IMR-90 (cell line): ENCODE data around the gene LPCAT2. TPM values are rescaled to one million over a fixed set of nuclear protein-coding genes. Genes with fewer than 3 reads are reported as not detected.

Experiments used
- ATAC-seq: fragments of 200-7000 bp; cut with Tn5 transposase; 2 replicates; pipeline ENCODE4 v1.9.1; 2020; ENCODE audit warnings: low read depth, mild to moderate bottlenecking, moderate library complexity
- BruUV-seq: library from RNA; stranded (reverse); fragments of 400-500 nt; replicated peaks from 2 replicates; lab custom pipeline; 2021; lab: Mats Ljungman, UMichigan
- CTCF ChIA-PET: fragments of 300-600 bp; formaldehyde crosslinking; extraction: SDS; loops from one replicate; lab custom pipeline; 2021; ENCODE audit warnings: antibody characterized with exemption; lab: Yijun Ruan, JAX
- POLR2A ChIA-PET: fragments of 300-600 bp; sonication (Branson Sonifier 250); formaldehyde crosslinking; loops from one replicate; lab custom pipeline; 2022; ENCODE audit warnings: antibody characterized with exemption; ENCODE audit not compliant: unreplicated experiment; lab: Charles Lee
- DNase-seq: peaks from one replicate; pipeline ENCODE4 v3.0.0; 2013
- H2AFZ ChIP-seq: replicated peaks from 2 replicates; pipeline ENCODE3; 2013; ENCODE audit warnings: low read length, mild to moderate bottlenecking; ENCODE audit not compliant: poor library complexity
- H2AK5ac ChIP-seq: 2 replicates; pipeline ENCODE4 v1.6.1; 2013; ENCODE audit warnings: low read depth, low read length, inconsistent platforms
- H2AK9ac ChIP-seq: replicated peaks from 2 replicates; pipeline ENCODE3; 2013; ENCODE audit warnings: mild to moderate bottlenecking, low read depth, low read length, moderate library complexity; ENCODE audit not compliant: poor library complexity
- H2BK120ac ChIP-seq: 2 replicates; pipeline ENCODE4 v1.6.1; 2013; ENCODE audit warnings: low read depth, low read length, inconsistent platforms
- H2BK15ac ChIP-seq: 3 replicates; pipeline ENCODE4 v1.6.1; 2013; ENCODE audit warnings: low read depth, low read length, inconsistent platforms
- H2BK20ac ChIP-seq: 2 replicates; pipeline ENCODE4 v1.6.1; 2013; ENCODE audit warnings: low read depth, mild to moderate bottlenecking, inconsistent platforms, low read length, moderate library complexity
- H2BK5ac ChIP-seq: 2 replicates; pipeline ENCODE4 v1.6.1; 2013; ENCODE audit warnings: mild to moderate bottlenecking, low read depth, low read length, inconsistent platforms; ENCODE audit not compliant: poor library complexity, severe bottlenecking
- H3K14ac ChIP-seq: replicated peaks from 2 replicates; pipeline ENCODE4 v1.6.1; 2013; ENCODE audit warnings: low read depth, low read length, inconsistent platforms
- H3K18ac ChIP-seq: 2 replicates; pipeline ENCODE4 v1.6.1; 2013; ENCODE audit warnings: low read depth, low read length, control low read depth
- H3K23ac ChIP-seq: 2 replicates; pipeline ENCODE4 v1.6.1; 2013; ENCODE audit warnings: low read depth, low read length, inconsistent platforms
- H3K27ac ChIP-seq: 2 replicates; pipeline ENCODE4 v1.5.1; 2013; ENCODE audit warnings: mild to moderate bottlenecking, control low read depth, low read length; ENCODE audit not compliant: insufficient read depth
- H3K27me3 ChIP-seq: 2 replicates; pipeline ENCODE4 v1.6.1; 2013; ENCODE audit warnings: low read length; ENCODE audit not compliant: control insufficient read depth, insufficient read depth
- H3K36me3 ChIP-seq: 2 replicates; pipeline ENCODE4 v1.6.1; 2013; ENCODE audit warnings: low read length, mixed read lengths; ENCODE audit not compliant: control insufficient read depth, insufficient read depth
- H3K4ac ChIP-seq: 2 replicates; pipeline ENCODE4 v1.6.1; 2013; ENCODE audit warnings: low read depth, low read length, inconsistent platforms
- H3K4me1 ChIP-seq: 2 replicates; pipeline ENCODE4 v1.6.1; 2013; ENCODE audit warnings: low read length, mixed read lengths; ENCODE audit not compliant: control insufficient read depth, insufficient read depth
- H3K4me2 ChIP-seq: 2 replicates; pipeline ENCODE4 v1.6.1; 2013; ENCODE audit warnings: low read depth, mild to moderate bottlenecking, control low read depth, low read length, moderate library complexity
- H3K4me3 ChIP-seq: 2 replicates; pipeline ENCODE4 v1.5.1; 2013; ENCODE audit warnings: low read depth, mild to moderate bottlenecking, control low read depth, low read length, moderate library complexity; ENCODE audit not compliant: insufficient read depth
- H3K56ac ChIP-seq: 2 replicates; pipeline ENCODE4 v1.6.1; 2013; ENCODE audit warnings: low read length, inconsistent platforms; ENCODE audit not compliant: insufficient read depth; ENCODE audit errors: extremely low read depth
- H3K79me1 ChIP-seq, 2 experiments: 2 replicates each; pipeline ENCODE4 v1.6.1; 2013; ENCODE audit warnings: low read length in 2 of 2, inconsistent platforms in 1 of 2, low read depth in 1 of 2
- H3K9ac ChIP-seq: 2 replicates; pipeline ENCODE4 v1.6.1; 2013; ENCODE audit warnings: low read depth, low read length, control low read depth
- H3K9me1 ChIP-seq: 2 replicates; pipeline ENCODE4 v1.6.1; 2013; ENCODE audit warnings: low read length, inconsistent platforms; ENCODE audit not compliant: insufficient read depth
- H3K9me3 ChIP-seq: 2 replicates; pipeline ENCODE4 v1.6.1; 2013; ENCODE audit warnings: low read length; ENCODE audit not compliant: control insufficient read depth, insufficient read depth
- H4K20me1 ChIP-seq: 2 replicates; pipeline ENCODE4 v1.6.1; 2013; ENCODE audit warnings: low read length, inconsistent platforms; ENCODE audit not compliant: insufficient read depth
- H4K5ac ChIP-seq: 2 replicates; pipeline ENCODE4 v1.6.1; 2013; ENCODE audit warnings: mild to moderate bottlenecking, low read depth, low read length, control low read depth
- H4K8ac ChIP-seq, 2 experiments: 2 replicates each; pipeline ENCODE4 v1.6.1; 2013; ENCODE audit warnings: low read depth in 2 of 2, low read length in 2 of 2, control low read depth in 1 of 2, inconsistent platforms in 1 of 2
- H4K91ac ChIP-seq: 2 replicates; pipeline ENCODE4 v1.6.1; 2013; ENCODE audit warnings: low read depth, low read length, inconsistent platforms; ENCODE audit not compliant: insufficient read depth
- BHLHE40 ChIP-seq: fragments of 150-350 bp; IDR thresholded peaks from 2 replicates; pipeline ENCODE4 v1.6.1; 2016; ENCODE audit warnings: mild to moderate bottlenecking, low read depth, low read length
- CEBPB ChIP-seq: IDR thresholded peaks from 2 replicates; pipeline ENCODE4 v1.6.1; 2012; ENCODE audit warnings: low read depth, low read length, improper control_type of control experiment
- CHD1 ChIP-seq: IDR thresholded peaks from 2 replicates; pipeline ENCODE4 v1.6.1; 2012; ENCODE audit warnings: low read depth, low read length, improper control_type of control experiment
- CTCF ChIP-seq: conservative IDR thresholded peaks from 2 replicates; pipeline ENCODE4 v1.5.1; 2012; ENCODE audit warnings: mild to moderate bottlenecking, low read depth, low read length, improper control_type of control experiment
- ELK1 ChIP-seq: fragments of 150-350 bp; IDR thresholded peaks from 2 replicates; pipeline ENCODE4 v1.6.1; 2016; ENCODE audit warnings: low read depth, mild to moderate bottlenecking, low read length, moderate library complexity, borderline replicate concordance
- FOS ChIP-seq: fragments of 150-350 bp; IDR thresholded peaks from 2 replicates; pipeline ENCODE4 v1.6.1; 2016; ENCODE audit warnings: low read depth, low read length
- MAFK ChIP-seq: IDR thresholded peaks from 2 replicates; pipeline ENCODE4 v1.6.1; 2012; ENCODE audit warnings: low read depth, low read length, improper control_type of control experiment
- MAZ ChIP-seq: IDR thresholded peaks from 2 replicates; pipeline ENCODE4 v1.6.1; 2012; ENCODE audit warnings: low read depth, mild to moderate bottlenecking, low read length, improper control_type of control experiment, moderate library complexity, borderline replicate concordance
- MXI1 ChIP-seq: IDR thresholded peaks from 2 replicates; pipeline ENCODE4 v1.6.1; 2012; ENCODE audit warnings: low read depth, mild to moderate bottlenecking, low read length, moderate library complexity, borderline replicate concordance
- NFE2L2 ChIP-seq: fragments of 150-350 bp; IDR thresholded peaks from 2 replicates; pipeline ENCODE4 v1.6.1; 2016; ENCODE audit warnings: low read depth, mild to moderate bottlenecking, low read length
- POLR2A ChIP-seq: IDR thresholded peaks from 2 replicates; pipeline ENCODE4 v1.6.1; 2012; ENCODE audit warnings: mild to moderate bottlenecking, low read depth, low read length
- RAD21 ChIP-seq: IDR thresholded peaks from 2 replicates; pipeline ENCODE4 v1.6.1; 2012; ENCODE audit warnings: low read length, improper control_type of control experiment
- RCOR1 ChIP-seq: IDR thresholded peaks from 2 replicates; pipeline ENCODE4 v1.6.1; 2012; ENCODE audit warnings: mild to moderate bottlenecking, low read length, improper control_type of control experiment; ENCODE audit not compliant: insufficient replicate concordance
- RFX5 ChIP-seq: IDR thresholded peaks from 2 replicates; pipeline ENCODE4 v1.8.0; 2012; ENCODE audit warnings: low read depth, mild to moderate bottlenecking, low read length, moderate library complexity
- SMC3 ChIP-seq: fragments of 150-350 bp; IDR thresholded peaks from 2 replicates; pipeline ENCODE4 v1.6.1; 2016; ENCODE audit warnings: low read depth, mild to moderate bottlenecking, antibody characterized with exemption, low read length, moderate library complexity
- USF2 ChIP-seq: fragments of 150-350 bp; IDR thresholded peaks from 2 replicates; pipeline ENCODE4 v1.6.1; 2017; ENCODE audit warnings: mild to moderate bottlenecking, antibody characterized with exemption, low read length, low read depth
- WGBS, 2 experiments: methylation state at CpG; one replicate each; pipeline versions ENCODE4 v1.1.5 to v1.1.7; 2013; ENCODE audit warnings: missing lambda C conversion rate in 2 of 2; ENCODE audit not compliant: insufficient read length in 1 of 2; ENCODE audit errors: extremely low coverage in 2 of 2; 5-methylcytosine and 5-hydroxymethylcytosine counted together
- dilution Hi-C: fragments of 300-500 bp; cut with HindIII; formaldehyde crosslinking; loops from one replicate; pipeline ENCODE4 v1.14.3; 2018; ENCODE audit warnings: low sequenced_read_pairs; ENCODE audit not compliant: unreplicated experiment
- in situ Hi-C: fragments of 300-500 bp; cut with MboI; formaldehyde crosslinking; loops from 3 replicates; pipeline ENCODE4 v1.14.3; 2019; ENCODE audit warnings: low sequenced_read_pairs, inconsistent platforms, mixed read lengths
- intact Hi-C: fragments of 100-400 bp; cut with micrococcal nuclease; formaldehyde crosslinking; loops from 2 replicates; pipeline ENCODE4 v1.10.0; 2022
- polyA plus RNA-seq, 3 experiments: library from polyadenylated mRNA; depleted of rRNA; stranded (reverse); fragments of >200 nt; gene quantifications; 2 replicates each; pipeline ENCODE4 v1.2.3, GENCODE V29; 2012; ENCODE audit warnings: low replicate concordance in 1 of 3
- total RNA-seq: library from RNA; depleted of rRNA; stranded (reverse); fragments of >200 nt; gene quantifications from 2 replicates; pipeline ENCODE4 v1.2.3, GENCODE V29; 2012

The LPCAT2 gene
- total and polyA plus RNA-seq, 2 of the 4 experiments (the other 2 are of a cell fraction): 8.6 to 8.7 TPM

DNA sequence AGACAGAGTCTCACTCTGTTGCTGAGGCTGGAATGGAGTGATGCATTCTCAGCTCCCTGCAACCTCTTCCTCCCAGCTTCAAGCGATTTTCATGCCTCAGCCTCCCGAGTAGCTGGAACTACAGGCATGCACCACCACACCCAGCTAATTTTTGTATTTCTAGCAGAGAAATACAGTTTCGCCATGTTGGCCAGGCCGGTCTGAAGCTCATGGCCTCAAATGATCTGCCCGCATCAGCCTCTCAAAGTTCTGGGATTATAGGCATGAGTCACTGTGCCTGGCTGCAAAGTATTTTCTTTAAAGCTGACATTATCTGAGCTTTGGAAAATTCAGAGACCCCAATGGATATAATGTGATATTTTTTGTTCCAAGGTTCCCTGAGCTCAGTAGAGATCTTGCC, 115.8 kb downstream of the LPCAT2 start:
- Histone ChIP-seq H3K23ac (no peak overlapping the region), H3K56ac (no peak overlapping the region), H2AK9ac (no peak overlapping the region), H2AFZ (no peak overlapping the region), H3K18ac (no peak overlapping the region), H4K20me1 (no peaks in the 10 kb centered on the region), H3K14ac (no peak overlapping the region), H2AK5ac (no peak overlapping the region), H3K36me3 (no peaks in the 10 kb centered on the region), H3K79me1 (no peaks in the 10 kb centered on the region), H2BK15ac (no peak overlapping the region), H2BK120ac (no peak overlapping the region), H3K4me3 (no peak overlapping the region), H3K4ac (no peak overlapping the region), H3K27me3 (peaks cover 10% of the 10 kb centered on the region), H3K4me2 (no peak overlapping the region), H3K4me1 (no peaks in the 10 kb centered on the region), H2BK20ac (no peak overlapping the region), H4K8ac (no peak overlapping the region), H4K91ac (no peak overlapping the region), H4K5ac (no peak overlapping the region), H3K9me3 (no peaks in the 10 kb centered on the region), H2BK5ac (no peak overlapping the region), H3K9ac (no peak overlapping the region), H3K9me1 (no peaks in the 10 kb centered on the region), H3K27ac (no peak overlapping the region)
- TF ChIP-seq MAFK (no peak), BHLHE40 (no peak), POLR2A (no peak), CEBPB (no peak), USF2 (no peak), NFE2L2 (no peak), CHD1 (no peak), SMC3 (no peak), MXI1 (no peak), CTCF (no peak), RCOR1 (no peak), MAZ (no peak), RFX5 (no peak), FOS (no peak), RAD21 (no peak), ELK1 (no peak)
- ChIA-PET POLR2A (no interaction called here), CTCF (no interaction called here)
- ATAC-seq: no peak
- intact Hi-C loops: no loop called here
- dilution Hi-C loops: no loop called here
- no CpG with 5 or more reads among the region's 5 CpGs for WGBS, 2 experiments
- DNase-seq: no peak
- no TSS peak for BruUV-seq
- in situ Hi-C loops: no loop called here
